Measurements from ENCODE around the gene ENTREP3.

Gene ENTREP3

GRCh38 chr1:155285631-155286044 is 30.4 kb upstream of the ENTREP3 start:
- no peak for DNase-seq (ENCODE audit: low spot score in 2 of 2)
- ATAC-seq = no peak
- Mint-ChIP-seq H3K36me3 (no peaks in the 10 kb centered on the region), H3K4me1 (no peaks in the 10 kb centered on the region), H3K9me3 (no peaks in the 10 kb centered on the region), H3K27ac (no peak overlapping the region), H3K4me3 (no peak overlapping the region)

GRCh38 chr1:155285063-155285462 is 29.8 kb upstream of the ENTREP3 start:
- Mint-ChIP-seq H3K9me3 (no peaks in the 10 kb centered on the region), H3K27ac (no peak overlapping the region), H3K4me3 (no peak overlapping the region), H3K4me1 (no peaks in the 10 kb centered on the region), H3K36me3 (no peaks in the 10 kb centered on the region)
- ATAC-seq (no peak), DNase-seq (ENCODE audit: low spot score in 2 of 2) (no peak)

- no peaks in the 10 kb centered on the region for H3K9me3 Mint-ChIP-seq
- H3K4me1 Mint-ChIP-seq = peaks cover 2% of the 10 kb centered on the region
- DNase-seq (ENCODE audit: low spot score in 2 of 2) (no peak), ATAC-seq (peak; percentile 22)
- H3K36me3 Mint-ChIP-seq = no peaks in the 10 kb centered on the region
- H3K4me3 Mint-ChIP-seq = no peak overlapping the region
- no peak overlapping the region for H3K27ac Mint-ChIP-seq
Measured at GRCh38 chr1:155284476-155284875, 29.2 kb upstream of the ENTREP3 start.

GRCh38 chr1:155282488-155283091 is 27.3 kb upstream of the ENTREP3 start:
- Mint-ChIP-seq H3K4me1 (peaks cover 15% of the 10 kb centered on the region), H3K27ac (no peak overlapping the region), H3K36me3 (no peaks in the 10 kb centered on the region), H3K4me3 (no peak overlapping the region), H3K9me3 (no peaks in the 10 kb centered on the region)
- ATAC-seq = no peak
- DNase-seq (ENCODE audit: low spot score in 2 of 2) = no peak

- Mint-ChIP-seq H3K36me3 (no peaks in the 10 kb centered on the region), H3K4me1 (peaks cover 30% of the 10 kb centered on the region), H3K27ac (no peak overlapping the region), H3K9me3 (no peaks in the 10 kb centered on the region), H3K4me3 (no peak overlapping the region)
- ATAC-seq (no peak), DNase-seq (ENCODE audit: low spot score in 2 of 2) (no peak)
Measured at GRCh38 chr1:155279268-155279667, 24.0 kb upstream of the ENTREP3 start.

GRCh38 chr1:155278689-155279160 is 23.4 kb upstream of the ENTREP3 start:
- Mint-ChIP-seq H3K36me3 (no peaks in the 10 kb centered on the region), H3K9me3 (no peaks in the 10 kb centered on the region), H3K4me3 (peak overlapping the region; percentile 75), H3K4me1 (peaks cover 32% of the 10 kb centered on the region), H3K27ac (no peak overlapping the region)
- no peak for DNase-seq (ENCODE audit: low spot score in 2 of 2)
- ATAC-seq = no peak

- Mint-ChIP-seq H3K9me3 (no peaks in the 10 kb centered on the region), H3K4me1 (peaks cover 35% of the 10 kb centered on the region), H3K4me3 (peak overlapping the region; percentile 75), H3K36me3 (peaks cover 5% of the 10 kb centered on the region), H3K27ac (no peak overlapping the region)
- peak; percentile 36 for ATAC-seq
- peak; percentile 57 to 84 for DNase-seq (ENCODE audit: low spot score in 2 of 2)
Measured at GRCh38 chr1:155277902-155278688, 22.8 kb upstream of the ENTREP3 start.

- H3K27ac Mint-ChIP-seq = peak within 1 kb of the TSS; percentile 76
- H3K4me1 Mint-ChIP-seq = peaks cover 41% of the 10 kb centered on the region
- peak within 1 kb of the TSS; percentile 75 for H3K4me3 Mint-ChIP-seq
- H3K9me3 Mint-ChIP-seq = no peaks in the 10 kb centered on the region
- ATAC-seq (peak; percentile 77), DNase-seq (ENCODE audit: low spot score in 2 of 2) (peak; percentile 93 to 97)
- H3K36me3 Mint-ChIP-seq = peaks cover 14% of the 10 kb centered on the region
Measured at GRCh38 chr1:155277070-155277901, 22.0 kb upstream of the ENTREP3 start, which contains the start of gene HCN3. HCN3 (plus strand) TSS chr1:155277463; CDS start chr1:155277591, 128 bp downstream.

- no peaks in the 10 kb centered on the region for H3K9me3 Mint-ChIP-seq
- DNase-seq (ENCODE audit: low spot score in 2 of 2) = peak; percentile 89 to 96
- peaks cover 50% of the 10 kb centered on the region for H3K36me3 Mint-ChIP-seq
- peak within 1 kb of the TSS; percentile 82 for H3K4me3 Mint-ChIP-seq
- H3K27ac Mint-ChIP-seq = peak within 1 kb of the TSS; percentile 87
- peaks cover 40% of the 10 kb centered on the region for H3K4me1 Mint-ChIP-seq
- ATAC-seq = peak; percentile 93
Measured at GRCh38 chr1:155273343-155274245, 18.3 kb upstream of the ENTREP3 start, which contains the start of gene CLK2. CLK2 (minus strand) TSS chr1:155273504; CDS start chr1:155270977, 2,527 bp downstream.

GRCh38 chr1:155272466-155273342 is 17.4 kb upstream of the ENTREP3 start:
- ATAC-seq = peak; percentile 51
- Mint-ChIP-seq H3K36me3 (peaks cover 59% of the 10 kb centered on the region), H3K9me3 (no peaks in the 10 kb centered on the region), H3K27ac (peak overlapping the region; percentile 87), H3K4me3 (peak overlapping the region; percentile 82), H3K4me1 (peaks cover 35% of the 10 kb centered on the region)
- DNase-seq (ENCODE audit: low spot score in 2 of 2) = no peak

GRCh38 chr1:155269381-155269780 is 14.1 kb upstream of the ENTREP3 start:
- no peak overlapping the region for H3K4me3 Mint-ChIP-seq

GRCh38 chr1:155268630-155269029 is 13.3 kb upstream of the ENTREP3 start:
- H3K27ac Mint-ChIP-seq = no peak overlapping the region
- no peaks in the 10 kb centered on the region for H3K9me3 Mint-ChIP-seq
- ATAC-seq (no peak), DNase-seq (ENCODE audit: low spot score in 2 of 2) (no peak)
- H3K4me1 Mint-ChIP-seq = peaks cover 18% of the 10 kb centered on the region
- peaks cover 100% of the 10 kb centered on the region for H3K36me3 Mint-ChIP-seq
- no peak overlapping the region for H3K4me3 Mint-ChIP-seq

More at GRCh38 chr1:155269381-155269780, 14.1 kb upstream of the ENTREP3 start:
- no peak for ATAC-seq
- no peaks in the 10 kb centered on the region for H3K9me3 Mint-ChIP-seq
- no peak for DNase-seq (ENCODE audit: low spot score in 2 of 2)
- H3K4me1 Mint-ChIP-seq = peaks cover 20% of the 10 kb centered on the region
- H3K27ac Mint-ChIP-seq = no peak overlapping the region
- H3K36me3 Mint-ChIP-seq = peaks cover 93% of the 10 kb centered on the region

- no peak for ATAC-seq
- Mint-ChIP-seq H3K36me3 (peaks cover 100% of the 10 kb centered on the region), H3K9me3 (no peaks in the 10 kb centered on the region), H3K4me3 (no peak overlapping the region), H3K4me1 (peaks cover 22% of the 10 kb centered on the region), H3K27ac (peak overlapping the region; percentile 65)
- DNase-seq (ENCODE audit: low spot score in 2 of 2) = no peak
Measured at GRCh38 chr1:155267373-155267772, 12.1 kb upstream of the ENTREP3 start.

All from stimulated activated effector memory CD8-positive, alpha-beta T cell treated with anti-CD3 and anti-CD28 coated beads, Interleukin-12 subunit alpha, Interleukin-12 subunit beta, amount 100 ng/mL, for 72 hours (primary cell).